Caco-2 (cell line): ENCODE measurements around the gene LRRIQ1. TPM values are rescaled to one million over a fixed set of nuclear protein-coding genes. Genes with fewer than 3 reads are reported as not detected.

Source experiments
- BruUV-seq: library from RNA; stranded (reverse); fragments of 400-500 nt; replicated peaks from 2 replicates; lab custom pipeline; 2021; lab: Mats Ljungman, UMichigan
- CTCF ChIA-PET: fragments of 300-600 bp; sonication (Branson Sonifier 250); formaldehyde crosslinking; loops from one replicate; lab custom pipeline; 2022; ENCODE audit warnings: antibody characterized with exemption; lab: Charles Lee
- POLR2A ChIA-PET: fragments of 300-600 bp; sonication (Branson Sonifier 250); formaldehyde crosslinking; loops from one replicate; lab custom pipeline; 2022; ENCODE audit warnings: antibody characterized with exemption; lab: Charles Lee
- DNase-seq, 2 experiments: peaks; one replicate each; pipeline versions ENCODE4 v3.0.0 to v3.0.0-alpha.2; 2020 to 2022
- H3K27me3 ChIP-seq: replicated peaks from 2 replicates; pipeline ENCODE4 v1.6.0; 2011; ENCODE audit warnings: low read length; ENCODE audit not compliant: control insufficient read depth, insufficient read depth
- H3K36me3 ChIP-seq: 2 replicates; pipeline ENCODE4 v1.5.1; 2011; ENCODE audit warnings: low read length; ENCODE audit not compliant: control insufficient read depth, insufficient read depth
- H3K4me1 ChIP-seq: fragments of 250-450 bp; sonication (Bioruptor Pico); 2 replicates; pipeline ENCODE4 v1.5.1; 2020; ENCODE audit warnings: mild to moderate bottlenecking
- H3K4me3 ChIP-seq: 2 replicates; pipeline ENCODE4 v1.5.1; 2011; ENCODE audit warnings: low read depth, mild to moderate bottlenecking, control low read depth, low read length
- H3K9me3 ChIP-seq: fragments of 250-450 bp; sonication (Bioruptor Pico); 2 replicates; pipeline ENCODE4 v1.5.1; 2020; ENCODE audit warnings: mild to moderate bottlenecking, moderate library complexity
- H3K27ac Mint-ChIP-seq: one replicate; pipeline ENCODE4 v1.8.0; 2022; ENCODE audit warnings: mixed read lengths; ENCODE audit not compliant: unreplicated experiment
- H3K27me3 Mint-ChIP-seq: one replicate; pipeline ENCODE4 v1.8.0; 2022; ENCODE audit warnings: mixed read lengths; ENCODE audit not compliant: insufficient read depth, unreplicated experiment
- H3K36me3 Mint-ChIP-seq: one replicate; pipeline ENCODE4 v1.8.0; 2022; ENCODE audit warnings: mild to moderate bottlenecking, mixed read lengths; ENCODE audit not compliant: insufficient read depth, unreplicated experiment
- H3K4me1 Mint-ChIP-seq: one replicate; pipeline ENCODE4 v1.8.0; 2022; ENCODE audit warnings: low read depth, mixed read lengths; ENCODE audit not compliant: unreplicated experiment
- H3K4me3 Mint-ChIP-seq: one replicate; pipeline ENCODE4 v1.8.0; 2022; ENCODE audit warnings: mild to moderate bottlenecking, moderate library complexity, mixed read lengths; ENCODE audit not compliant: unreplicated experiment
- H3K9me3 Mint-ChIP-seq: one replicate; pipeline ENCODE4 v1.8.0; 2022; ENCODE audit warnings: mixed read lengths; ENCODE audit not compliant: unreplicated experiment
- intact Hi-C: fragments of 100-400 bp; cut with micrococcal nuclease; formaldehyde crosslinking; loops from one replicate; pipeline ENCODE4 v1.10.0; 2022; ENCODE audit not compliant: unreplicated experiment
- total RNA-seq: library from RNA; stranded (reverse); gene quantifications from 2 replicates; pipeline ENCODE4 v1.2.3, GENCODE V29; 2022
- TF ChIP-seq, protein P1 (sequence below), 2 experiments: fragments of 200-600 bp in 1 of 2; IDR thresholded peaks; 1 replicate in 1 of 2; 2 replicates in 1 of 2; pipeline versions ENCODE4 v1.5.1 to v1.8.0; 2011 to 2022; ENCODE audit warnings: antibody characterized with exemption in 1 of 2, control low read depth in 1 of 2, inconsistent platforms in 1 of 2, low read depth in 1 of 2, low read length in 1 of 2, mild to moderate bottlenecking in 1 of 2, moderate library complexity in 1 of 2; ENCODE audit not compliant: insufficient read depth in 1 of 2, severe bottlenecking in 1 of 2, unreplicated experiment in 1 of 2

The LRRIQ1 gene
- total RNA-seq, 1 experiment from 2014 or later, result not detected

DNA sequence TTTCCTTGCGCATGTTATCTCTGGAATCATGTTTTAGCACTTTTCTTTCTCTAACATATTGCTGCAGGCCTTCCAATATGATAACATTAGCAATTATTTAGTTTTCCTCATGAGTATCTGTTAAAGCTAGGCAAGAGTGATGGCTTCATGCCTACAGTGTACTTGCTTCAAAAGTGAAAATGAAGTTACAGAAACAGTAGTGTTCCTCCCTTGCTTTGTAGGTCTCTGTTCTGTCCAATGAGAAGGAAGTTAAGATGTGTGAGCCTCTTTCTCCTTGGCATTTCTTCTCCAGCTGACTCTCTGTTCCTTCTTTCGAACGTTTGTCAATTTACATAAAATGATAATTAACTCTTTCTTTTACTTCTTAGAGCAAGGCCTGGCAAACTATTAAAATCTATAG is 22.2 kb downstream of the LRRIQ1 start:
- no peaks in the 10 kb centered on the region for H3K27me3 ChIP-seq
- Mint-ChIP-seq H3K9me3 (no peaks in the 10 kb centered on the region), H3K36me3 (no peaks in the 10 kb centered on the region), H3K27me3 (peaks cover 8% of the 10 kb centered on the region), H3K27ac (no peak overlapping the region), H3K4me1 (no peaks in the 10 kb centered on the region), H3K4me3 (no peak overlapping the region)
- ChIA-PET POLR2A (no interaction called here), CTCF (no interaction called here)
- DNase-seq, result no peak
- no peaks in the 10 kb centered on the region for H3K36me3 ChIP-seq
- TF ChIP-seq, protein P1, sequence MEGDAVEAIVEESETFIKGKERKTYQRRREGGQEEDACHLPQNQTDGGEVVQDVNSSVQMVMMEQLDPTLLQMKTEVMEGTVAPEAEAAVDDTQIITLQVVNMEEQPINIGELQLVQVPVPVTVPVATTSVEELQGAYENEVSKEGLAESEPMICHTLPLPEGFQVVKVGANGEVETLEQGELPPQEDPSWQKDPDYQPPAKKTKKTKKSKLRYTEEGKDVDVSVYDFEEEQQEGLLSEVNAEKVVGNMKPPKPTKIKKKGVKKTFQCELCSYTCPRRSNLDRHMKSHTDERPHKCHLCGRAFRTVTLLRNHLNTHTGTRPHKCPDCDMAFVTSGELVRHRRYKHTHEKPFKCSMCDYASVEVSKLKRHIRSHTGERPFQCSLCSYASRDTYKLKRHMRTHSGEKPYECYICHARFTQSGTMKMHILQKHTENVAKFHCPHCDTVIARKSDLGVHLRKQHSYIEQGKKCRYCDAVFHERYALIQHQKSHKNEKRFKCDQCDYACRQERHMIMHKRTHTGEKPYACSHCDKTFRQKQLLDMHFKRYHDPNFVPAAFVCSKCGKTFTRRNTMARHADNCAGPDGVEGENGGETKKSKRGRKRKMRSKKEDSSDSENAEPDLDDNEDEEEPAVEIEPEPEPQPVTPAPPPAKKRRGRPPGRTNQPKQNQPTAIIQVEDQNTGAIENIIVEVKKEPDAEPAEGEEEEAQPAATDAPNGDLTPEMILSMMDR (IDR thresholded peaks at IDR 0.05; ENCODE audit: insufficient read depth in 1 of 2, low read depth in 1 of 2, low read length in 1 of 2, severe bottlenecking in 1 of 2, unreplicated experiment in 1 of 2), result no peak
- H3K4me3 ChIP-seq, result no peak overlapping the region
- H3K9me3 ChIP-seq, result no peaks in the 10 kb centered on the region
- no TSS peak for BruUV-seq
- no peaks in the 10 kb centered on the region for H3K4me1 ChIP-seq
- intact Hi-C loops, result no loop called here

DNA sequence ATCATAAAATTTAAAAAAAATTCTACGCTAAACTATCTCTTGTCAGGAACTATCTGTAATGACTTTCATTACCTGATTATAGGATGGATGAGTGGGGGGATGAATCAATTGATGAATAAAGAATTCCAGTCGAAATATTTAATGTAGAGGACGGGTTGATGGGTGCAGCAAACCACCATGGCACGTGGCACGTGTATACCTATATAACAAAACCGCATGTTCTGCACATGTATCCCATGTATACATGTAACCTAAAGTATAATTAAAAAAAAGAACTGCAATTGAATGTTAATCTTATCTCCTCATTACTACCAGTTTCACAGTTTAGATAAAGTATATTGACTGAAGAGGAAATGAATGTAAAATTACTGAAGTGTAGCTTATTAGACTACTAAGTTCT is 23.4 kb downstream of the LRRIQ1 start:
- Mint-ChIP-seq H3K27me3 (peaks cover 8% of the 10 kb centered on the region), H3K9me3 (no peaks in the 10 kb centered on the region), H3K36me3 (no peaks in the 10 kb centered on the region), H3K27ac (no peak overlapping the region), H3K4me1 (no peaks in the 10 kb centered on the region), H3K4me3 (no peak overlapping the region)
- no peaks in the 10 kb centered on the region for H3K36me3 ChIP-seq
- ChIA-PET CTCF (interaction anchor here (1.0 kb wide), 1 partner anchor 23 kb away, joined by 3 read pairs; no protein-coding TSS in a partner anchor), POLR2A (no interaction called here)
- H3K27me3 ChIP-seq, result no peaks in the 10 kb centered on the region
- H3K4me1 ChIP-seq, result no peaks in the 10 kb centered on the region
- no TSS peak for BruUV-seq
- no peaks in the 10 kb centered on the region for H3K9me3 ChIP-seq
- no peak overlapping the region for H3K4me3 ChIP-seq
- intact Hi-C loops, result no loop called here
- TF ChIP-seq, protein P1 (IDR thresholded peaks at IDR 0.05; ENCODE audit: insufficient read depth in 1 of 2, low read depth in 1 of 2, low read length in 1 of 2, severe bottlenecking in 1 of 2, unreplicated experiment in 1 of 2), result no peak
- DNase-seq, result no peak

DNA sequence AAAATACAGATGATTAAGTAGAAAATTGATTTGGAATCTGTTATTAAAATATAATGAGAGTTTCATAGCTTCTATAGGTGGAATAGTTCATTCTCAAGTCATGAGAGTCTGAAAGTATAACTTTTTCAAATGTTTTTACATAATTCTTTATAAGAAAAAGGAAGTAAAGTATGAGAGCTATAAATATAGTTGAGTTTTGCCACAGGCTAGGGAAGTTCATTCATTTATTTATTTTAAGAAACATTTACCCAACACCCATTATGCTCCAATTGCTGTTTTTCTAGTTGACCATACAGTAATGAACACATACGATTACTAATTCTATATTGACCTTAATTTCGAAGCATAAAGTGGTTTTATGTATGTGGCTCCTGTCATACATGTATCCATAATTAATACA is 24.8 kb downstream of the LRRIQ1 start:
- no peaks in the 10 kb centered on the region for H3K36me3 ChIP-seq
- no peaks in the 10 kb centered on the region for H3K27me3 ChIP-seq
- ChIA-PET POLR2A (no interaction called here), CTCF (no interaction called here)
- intact Hi-C loops, result no loop called here
- Mint-ChIP-seq H3K36me3 (no peaks in the 10 kb centered on the region), H3K9me3 (no peaks in the 10 kb centered on the region), H3K4me3 (no peak overlapping the region), H3K4me1 (no peaks in the 10 kb centered on the region), H3K27me3 (peaks cover 3% of the 10 kb centered on the region), H3K27ac (no peak overlapping the region)
- no peaks in the 10 kb centered on the region for H3K9me3 ChIP-seq
- no peaks in the 10 kb centered on the region for H3K4me1 ChIP-seq
- TF ChIP-seq, protein P1 (IDR thresholded peaks at IDR 0.05; ENCODE audit: insufficient read depth in 1 of 2, low read depth in 1 of 2, low read length in 1 of 2, severe bottlenecking in 1 of 2, unreplicated experiment in 1 of 2), result no peak
- H3K4me3 ChIP-seq, result no peak overlapping the region
- DNase-seq, result no peak
- BruUV-seq, result no TSS peak
